Measurements from ENCODE around the gene RAB8A.

RAB8A gene

DNA sequence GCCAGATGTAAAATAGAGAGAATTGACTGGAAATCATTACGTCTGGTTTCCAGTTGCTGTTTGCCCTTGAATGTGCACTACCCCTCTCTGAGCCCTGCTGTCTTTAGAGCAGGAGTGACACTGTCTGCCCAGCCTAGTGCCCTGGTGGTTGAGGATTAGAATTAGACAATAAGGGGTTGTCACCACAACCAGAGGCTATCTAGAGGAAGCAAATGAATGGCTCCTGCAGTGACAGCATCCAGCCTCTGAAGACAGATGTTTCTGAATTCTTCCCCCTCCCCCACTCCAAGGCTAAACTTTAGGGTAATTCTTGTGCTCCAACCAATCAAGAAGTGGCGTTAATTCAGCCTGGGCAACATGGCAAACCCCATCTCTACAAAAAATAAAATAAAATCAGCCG is 2.0 kb downstream of the RAB8A start:
- no peak for TF ChIP-seq CTCF (IDR thresholded peaks at IDR 0.05; ENCODE audit: low read depth, low read length, missing control alignments)
- no peak for DNase-seq (ENCODE audit: low read depth)
- no peak overlapping the region; the same call in none of the 2 replicates for H3K4me3 ChIP-seq (ENCODE audit: low read depth, low read length)

GRCh38 chr19:16115301-16116039 is 3.8 kb downstream of the RAB8A start:
- DNase-seq (ENCODE audit: low read depth), result no peak
- no peak overlapping the region for H3K4me3 ChIP-seq (ENCODE audit: low read depth, low read length)
- no peak for TF ChIP-seq CTCF (IDR thresholded peaks at IDR 0.05; ENCODE audit: low read depth, low read length, missing control alignments)

- H3K4me3 ChIP-seq (ENCODE audit: low read depth, low read length), result no peak overlapping the region
- no peak for TF ChIP-seq CTCF (IDR thresholded peaks at IDR 0.05; ENCODE audit: low read depth, low read length, missing control alignments)
- no peak for DNase-seq (ENCODE audit: low read depth)
These were observed 4.4 kb downstream of the RAB8A start for GRCh38 chr19:16116067-16116466.

DNA sequence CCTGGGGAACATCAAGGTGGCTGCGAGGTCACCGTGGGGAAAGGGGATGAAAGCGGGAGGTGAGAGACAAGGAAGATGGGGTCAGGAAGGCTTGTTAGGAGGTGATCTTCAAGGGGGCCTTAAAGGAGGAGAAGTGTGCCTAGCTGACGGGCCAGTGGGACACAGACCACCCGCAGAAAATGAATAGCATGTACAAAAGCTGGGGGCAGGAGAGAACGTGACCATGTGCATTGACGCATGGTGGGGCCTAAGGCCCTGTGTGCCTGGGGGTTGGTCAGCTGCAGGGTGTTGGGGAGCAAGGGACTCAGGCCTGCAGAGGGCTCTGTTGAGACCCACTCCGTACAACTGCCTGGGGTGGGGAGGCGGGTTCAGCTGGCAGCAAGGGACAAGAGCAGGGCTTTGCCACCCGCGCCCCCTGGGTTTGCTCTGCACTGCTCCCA is 5.9 kb downstream of the RAB8A start:
- H3K4me3 ChIP-seq (ENCODE audit: low read depth, low read length), result peak overlapping the region; percentile 31
- TF ChIP-seq CTCF (IDR thresholded peaks at IDR 0.05; ENCODE audit: low read depth, low read length, missing control alignments), result peak; percentile 61
- DNase-seq (ENCODE audit: low read depth), result no peak

DNA sequence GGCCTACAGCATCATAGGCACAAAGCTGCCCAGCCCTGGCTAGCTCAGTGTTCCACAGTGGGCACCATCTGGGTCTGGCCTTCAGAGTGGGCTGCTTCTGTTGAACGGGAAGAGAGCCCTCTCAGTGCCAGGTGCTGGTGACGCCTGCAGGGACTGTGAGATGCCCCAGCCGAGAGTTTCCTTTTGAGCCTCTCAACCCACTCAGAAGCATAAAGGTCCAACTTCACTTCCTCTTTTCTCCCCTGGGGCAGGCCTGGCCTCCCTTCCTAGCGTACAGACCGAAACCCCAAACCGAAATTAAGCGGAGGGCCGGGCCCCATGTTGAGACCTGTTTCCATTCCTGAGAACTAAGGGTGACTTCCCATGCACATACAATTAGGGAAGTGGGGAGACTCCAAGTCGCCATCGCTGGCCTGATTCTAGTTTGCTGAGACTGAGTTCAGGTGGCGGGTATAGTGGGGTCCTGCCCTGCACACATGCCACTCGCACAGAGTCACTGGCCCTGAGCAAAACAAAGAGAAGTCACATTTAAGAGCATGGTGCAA is 6.9 kb downstream of the RAB8A start:
- peak overlapping the region; percentile 23 for H3K4me3 ChIP-seq (ENCODE audit: low read depth, low read length)
- TF ChIP-seq CTCF (IDR thresholded peaks at IDR 0.05; ENCODE audit: low read depth, low read length, missing control alignments), result no peak
- peak; percentile 97 for DNase-seq (ENCODE audit: low read depth)

DNA sequence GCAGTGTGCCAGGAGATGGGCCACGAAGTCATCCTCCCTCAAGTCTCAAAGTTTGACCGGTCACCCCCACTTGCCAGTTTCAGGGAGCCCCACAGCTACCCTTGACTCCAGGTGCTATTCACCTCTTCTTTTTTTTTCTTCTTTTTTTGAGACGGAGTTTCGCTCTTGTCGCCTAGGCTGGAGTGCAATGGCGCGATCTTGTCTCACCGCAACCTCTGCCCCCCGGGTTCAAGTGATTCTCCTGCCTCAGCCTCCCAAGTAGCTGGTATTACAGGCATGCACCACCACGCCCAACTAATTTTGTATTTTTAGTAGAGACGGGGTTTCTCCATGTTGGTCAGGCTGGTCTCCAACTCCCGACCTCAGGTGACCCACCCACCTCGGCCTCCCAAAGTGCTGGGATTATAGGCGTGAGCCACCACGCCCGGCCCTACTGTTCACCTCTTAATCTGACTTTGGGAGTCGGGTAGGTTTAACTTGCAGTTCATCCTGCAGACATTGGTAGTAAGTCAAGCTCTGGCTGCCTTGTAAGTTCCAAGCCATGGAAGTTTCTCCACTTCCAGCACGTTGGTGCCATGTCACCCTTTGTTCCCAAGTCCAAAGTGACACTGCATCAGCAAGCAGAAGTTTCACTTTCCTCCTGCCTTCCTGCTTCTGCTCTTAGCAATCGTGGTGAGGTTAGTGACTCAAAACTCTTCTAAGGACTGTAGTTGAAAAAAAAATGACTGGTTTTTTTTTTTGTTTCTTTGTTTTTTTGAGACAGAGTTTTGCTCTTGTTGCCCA is 7.6 kb downstream of the RAB8A start:
- peak overlapping the region; percentile 23; the same call in 1 of the 2 replicates for H3K4me3 ChIP-seq (ENCODE audit: low read depth, low read length)
- peak; percentile 85 for DNase-seq (ENCODE audit: low read depth)

DNA sequence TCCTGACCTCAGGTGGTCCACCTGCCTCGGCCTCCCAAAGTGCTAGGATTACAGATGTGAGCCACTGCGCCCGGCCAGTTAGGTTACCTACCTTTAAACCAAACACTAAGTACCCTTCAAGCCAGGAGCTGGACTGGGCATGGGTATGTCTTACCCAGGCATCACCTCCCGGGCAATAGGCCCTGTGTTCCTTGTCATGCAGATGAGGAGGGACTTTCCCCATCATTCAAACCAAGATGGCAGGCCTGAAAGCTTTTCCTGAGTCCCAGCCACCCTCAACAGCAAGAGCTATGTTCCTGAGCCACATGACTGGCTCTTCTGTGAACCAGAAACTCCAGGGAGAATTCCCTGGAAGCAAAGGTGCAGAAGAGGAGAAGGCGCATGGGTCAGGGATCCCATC is 9.5 kb downstream of the RAB8A start:
- no peak for DNase-seq (ENCODE audit: low read depth)
- TF ChIP-seq CTCF (IDR thresholded peaks at IDR 0.05; ENCODE audit: low read depth, low read length, missing control alignments), result no peak
- no peak overlapping the region for H3K4me3 ChIP-seq (ENCODE audit: low read depth, low read length)
